Measurements from ENCODE around the gene CRYZ. TPM values are rescaled to one million over a fixed set of nuclear protein-coding genes. Genes with fewer than 3 reads are reported as not detected.

Gene CRYZ
- total and polyA plus RNA-seq, 12 donors, result 18.1 to 81.6 (median 47.7) TPM

GRCh38 chr1:74777525-74777924 is 44.7 kb upstream of the CRYZ start:
- Histone ChIP-seq H3K4me3 (no peak overlapping the region), H3K27ac (no peak overlapping the region), H3K4me1 (replicated peaks in 1 of 2) (peaks cover 0 to 6% of the 10 kb centered on the region in 2 donors), H3K27me3 (peaks cover 8% of the 10 kb centered on the region), H3K9me3 (replicated peaks in 1 of 3) (no peaks in the 10 kb centered on the region), H3K36me3 (replicated peaks in 1 of 2) (no peaks in the 10 kb centered on the region)
- intact Hi-C loops (cut with DNase I), result loop anchor here in 1 of 2 donors (10.0 kb wide), 1 partner anchor 417 kb away; no protein-coding TSS in a partner anchor
- 87 to 94% (median 90%) methylated on average over 1 of the region's 1 CpG for WGBS, 4 donors
- DNase-seq, result no peak
- TF ChIP-seq POLR2A (IDR thresholded peaks at IDR 0.05) (no peak), CTCF (IDR thresholded peaks at IDR 0.05) (no peak)

GRCh38 chr1:74775735-74776134 is 42.9 kb upstream of the CRYZ start:
- H3K4me1 ChIP-seq (replicated peaks in 1 of 2), result peaks cover 0 to 11% of the 10 kb centered on the region in 2 donors
- H3K36me3 ChIP-seq (replicated peaks in 1 of 2), result no peaks in the 10 kb centered on the region
- TF ChIP-seq CTCF (IDR thresholded peaks at IDR 0.05) (no peak), POLR2A (IDR thresholded peaks at IDR 0.05) (no peak)
- intact Hi-C loops (cut with DNase I), result loop anchor here in 1 of 2 donors (10.0 kb wide), 1 partner anchor 419 kb away; no protein-coding TSS in a partner anchor
- no peaks in the 10 kb centered on the region for H3K9me3 ChIP-seq (replicated peaks in 1 of 3)
- H3K4me3 ChIP-seq, result no peak overlapping the region
- no peak for DNase-seq
- H3K27ac ChIP-seq, result no peak overlapping the region
- peaks cover 8% of the 10 kb centered on the region for H3K27me3 ChIP-seq
- whole genome bisulfite sequencing, 4 donors, result 75 to 81% (median 78%) methylated on average over 2 of the region's 2 CpGs

DNA sequence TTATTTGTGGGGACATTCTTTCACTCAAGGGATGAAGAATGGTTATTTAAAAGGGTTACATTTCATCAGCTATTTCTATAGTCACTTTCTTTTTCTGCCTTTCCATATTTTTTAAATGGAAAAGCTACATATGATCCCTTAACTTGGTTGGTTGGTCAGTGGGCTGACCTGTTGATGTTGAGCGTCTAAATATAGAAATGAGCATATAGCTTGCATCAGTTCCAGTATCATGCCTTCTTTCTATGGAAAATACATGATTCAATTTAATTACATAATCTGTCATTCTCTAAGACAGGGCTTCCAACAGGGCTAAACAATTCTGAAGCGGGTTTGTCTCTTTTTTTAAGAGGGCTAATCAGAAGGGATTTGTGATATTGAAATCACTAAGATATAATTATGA is 40.7 kb upstream of the CRYZ start:
- H3K27ac ChIP-seq, result no peak overlapping the region
- intact Hi-C loops (cut with DNase I), result loop anchor here (5.0 to 10.0 kb wide), 2 partner anchors 421 to 429 kb away; no protein-coding TSS in a partner anchor
- no peak overlapping the region for H3K4me3 ChIP-seq
- H3K36me3 ChIP-seq (replicated peaks in 1 of 2), result no peaks in the 10 kb centered on the region
- 70 to 74% (median 72%) methylated on average over 2 of the region's 2 CpGs for WGBS, 4 donors
- H3K27me3 ChIP-seq, result peaks cover 8% of the 10 kb centered on the region
- no peaks in the 10 kb centered on the region for H3K9me3 ChIP-seq (replicated peaks in 1 of 3)
- no peak for TF ChIP-seq POLR2A (IDR thresholded peaks at IDR 0.05)
- no peak for TF ChIP-seq CTCF (IDR thresholded peaks at IDR 0.05)
- peaks cover 0 to 11% of the 10 kb centered on the region in 2 donors for H3K4me1 ChIP-seq (replicated peaks in 1 of 2)
- DNase-seq, result no peak

- intact Hi-C loops (cut with DNase I), result loop anchor here (5.0 to 10.0 kb wide), 2 partner anchors 422 to 429 kb away; no protein-coding TSS in a partner anchor
- Histone ChIP-seq H3K4me3 (no peak overlapping the region), H3K9me3 (replicated peaks in 1 of 3) (no peaks in the 10 kb centered on the region), H3K27ac (no peak overlapping the region), H3K4me1 (replicated peaks in 1 of 2) (peaks cover 0 to 11% of the 10 kb centered on the region in 2 donors), H3K27me3 (peaks cover 8% of the 10 kb centered on the region), H3K36me3 (replicated peaks in 1 of 2) (no peaks in the 10 kb centered on the region)
- TF ChIP-seq POLR2A (IDR thresholded peaks at IDR 0.05) (no peak), CTCF (IDR thresholded peaks at IDR 0.05) (no peak)
- DNase-seq, result no peak
- WGBS, 4 donors, result 27 to 37% (median 34%) methylated on average over 1 of the region's 1 CpG
These were observed 40.1 kb upstream of the CRYZ start for GRCh38 chr1:74772945-74773344.

Measured in adrenal gland (tissue), 12 donors.